Dendritic cell treated with granulocyte-macrophage colony-stimulating factor and Interleukin-4, amounts not matched to agents 40 ng/mL and 50 ng/mL, for 4 days (primary cell): Measurements from ENCODE around the gene DPP10.

ENCODE experiments used
- H3K27ac Mint-ChIP-seq: one replicate; pipeline ENCODE4 v1.8.0; 2022; ENCODE audit warnings: mild to moderate bottlenecking, mixed read lengths
- H3K27me3 Mint-ChIP-seq: one replicate; pipeline ENCODE4 v1.8.0; 2022; ENCODE audit warnings: mild to moderate bottlenecking, mixed read lengths
- H3K36me3 Mint-ChIP-seq: one replicate; pipeline ENCODE4 v1.8.0; 2022; ENCODE audit warnings: low read depth, mixed read lengths
- H3K4me1 Mint-ChIP-seq: one replicate; pipeline ENCODE4 v1.8.0; 2022; ENCODE audit warnings: low read depth, mixed read lengths
- H3K4me3 Mint-ChIP-seq: one replicate; pipeline ENCODE4 v1.8.0; 2022; ENCODE audit warnings: mild to moderate bottlenecking, moderate library complexity, mixed read lengths
- H3K9me3 Mint-ChIP-seq: one replicate; pipeline ENCODE4 v1.8.0; 2022; ENCODE audit warnings: mixed read lengths
- intact Hi-C: fragments of 100-400 bp; cut with micrococcal nuclease; formaldehyde crosslinking; loops from one replicate; pipeline ENCODE4 v1.15.0; 2022

DPP10 gene

DNA sequence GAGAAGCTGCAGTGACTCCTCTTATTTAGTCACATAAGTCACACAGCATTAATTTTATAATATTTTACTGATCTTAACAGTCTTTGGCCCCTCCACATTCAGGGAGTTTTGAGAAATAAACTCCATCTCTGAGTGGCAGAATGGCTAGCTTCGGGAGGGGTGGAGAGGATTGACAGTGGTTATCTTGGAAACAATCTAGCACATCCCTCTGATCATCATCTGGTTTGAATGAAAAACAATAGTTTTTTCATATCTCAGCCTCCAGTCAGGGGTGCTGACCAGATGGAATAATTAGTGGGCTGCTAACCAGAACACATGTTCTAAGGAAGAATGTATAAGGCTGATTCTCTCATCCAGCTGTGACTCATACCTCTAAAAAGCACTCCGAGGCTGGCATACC, 477.5 kb downstream of the DPP10 start:
- Mint-ChIP-seq H3K36me3 (no peaks in the 10 kb centered on the region), H3K9me3 (peaks cover 10% of the 10 kb centered on the region), H3K4me1 (no peaks in the 10 kb centered on the region), H3K27me3 (no peaks in the 10 kb centered on the region), H3K4me3 (no peak overlapping the region), H3K27ac (no peak overlapping the region)
- intact Hi-C loops = no loop called here

DNA sequence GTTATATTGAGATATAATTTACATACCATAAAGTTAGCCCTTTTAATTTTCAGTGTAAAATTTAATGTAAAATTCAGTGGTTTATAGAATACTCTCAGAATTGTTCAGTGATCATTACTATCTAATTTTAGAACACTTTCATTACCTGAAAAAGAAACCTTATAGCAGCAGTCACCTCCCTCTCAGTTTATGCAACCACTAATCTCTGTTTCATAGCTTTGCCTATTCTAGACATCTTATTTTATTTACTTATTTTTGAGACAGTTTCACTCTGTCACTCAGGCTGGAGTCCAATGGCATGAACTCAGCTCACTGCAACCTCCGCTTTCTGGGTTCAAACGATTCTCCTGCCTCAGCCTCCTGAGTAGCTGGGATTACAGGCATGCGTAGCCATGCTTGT, 479.6 kb downstream of the DPP10 start:
- H3K36me3 Mint-ChIP-seq = no peaks in the 10 kb centered on the region
- no peaks in the 10 kb centered on the region for H3K4me1 Mint-ChIP-seq
- no peak overlapping the region for H3K27ac Mint-ChIP-seq
- intact Hi-C loops = no loop called here
- H3K27me3 Mint-ChIP-seq = no peaks in the 10 kb centered on the region
- H3K4me3 Mint-ChIP-seq = no peak overlapping the region
- peaks cover 10% of the 10 kb centered on the region for H3K9me3 Mint-ChIP-seq

DNA sequence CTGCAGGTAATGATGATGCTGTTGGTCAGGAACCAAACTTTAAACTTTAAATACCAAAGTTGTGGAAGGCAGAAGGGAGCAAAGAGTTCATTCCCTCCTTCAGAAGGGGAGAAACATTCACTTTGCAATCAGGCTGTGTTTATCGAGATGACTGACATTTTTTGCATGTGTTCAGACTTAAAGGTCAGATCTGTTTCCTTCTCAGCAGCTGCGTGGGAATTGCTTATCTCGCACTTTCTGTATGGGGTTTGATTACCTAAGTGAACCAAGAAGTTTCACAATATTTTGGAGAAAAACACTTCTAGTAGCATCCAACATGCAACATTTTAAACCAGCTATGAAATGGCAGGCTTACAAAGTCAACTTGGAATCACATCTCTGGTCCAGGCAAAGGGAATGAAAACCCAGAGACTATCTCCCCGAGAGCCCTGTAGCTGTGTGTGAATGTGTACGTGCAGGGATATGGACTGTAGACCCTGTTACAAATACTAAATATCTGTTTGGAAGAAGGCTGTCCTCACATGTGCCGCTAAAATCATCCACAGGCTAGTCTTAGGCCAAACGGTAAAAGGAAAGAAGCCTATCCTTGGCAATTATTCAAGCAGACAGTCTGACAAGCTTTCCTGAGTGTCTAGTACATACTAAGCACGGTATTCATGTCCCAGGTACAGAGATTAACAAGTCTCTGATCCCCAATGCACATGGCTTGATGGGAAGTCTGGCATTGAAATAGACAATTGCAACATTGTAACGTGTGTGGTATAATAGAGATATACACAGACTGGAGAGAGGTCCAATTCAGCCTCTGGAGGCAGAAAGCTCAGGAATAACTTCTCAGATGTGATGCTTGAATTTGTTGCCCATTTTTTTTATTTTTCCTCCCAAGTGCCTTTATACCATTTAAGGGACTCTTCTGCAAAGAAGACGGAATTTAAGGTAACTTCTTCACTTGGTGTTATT, 483.1 kb downstream of the DPP10 start:
- no peaks in the 10 kb centered on the region for H3K27me3 Mint-ChIP-seq
- H3K36me3 Mint-ChIP-seq = no peaks in the 10 kb centered on the region
- no peaks in the 10 kb centered on the region for H3K4me1 Mint-ChIP-seq
- no peak overlapping the region for H3K27ac Mint-ChIP-seq
- intact Hi-C loops = no loop called here
- no peak overlapping the region for H3K4me3 Mint-ChIP-seq
- H3K9me3 Mint-ChIP-seq = peaks cover 43% of the 10 kb centered on the region

DNA sequence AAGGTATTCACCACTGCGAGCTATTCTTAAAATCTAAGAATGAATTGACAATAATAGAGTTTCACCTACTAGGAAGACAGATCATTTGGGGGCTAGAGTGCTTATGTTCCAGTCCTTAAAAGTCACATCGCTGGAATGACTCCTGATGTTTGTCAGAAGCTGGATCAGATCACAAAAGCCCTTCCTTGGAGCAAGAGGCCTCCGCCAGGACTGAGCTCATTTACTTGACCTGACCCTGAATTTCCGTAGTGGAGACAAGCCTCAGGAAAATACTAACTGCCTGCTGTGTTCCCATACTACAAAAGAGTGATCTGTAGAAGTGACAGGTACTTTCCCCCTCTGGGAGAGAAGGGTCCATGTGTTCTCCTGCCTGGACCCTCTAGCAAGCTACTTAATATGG, 483.9 kb downstream of the DPP10 start:
- Mint-ChIP-seq H3K4me3 (no peak overlapping the region), H3K36me3 (no peaks in the 10 kb centered on the region)
- intact Hi-C loops = no loop called here

DNA sequence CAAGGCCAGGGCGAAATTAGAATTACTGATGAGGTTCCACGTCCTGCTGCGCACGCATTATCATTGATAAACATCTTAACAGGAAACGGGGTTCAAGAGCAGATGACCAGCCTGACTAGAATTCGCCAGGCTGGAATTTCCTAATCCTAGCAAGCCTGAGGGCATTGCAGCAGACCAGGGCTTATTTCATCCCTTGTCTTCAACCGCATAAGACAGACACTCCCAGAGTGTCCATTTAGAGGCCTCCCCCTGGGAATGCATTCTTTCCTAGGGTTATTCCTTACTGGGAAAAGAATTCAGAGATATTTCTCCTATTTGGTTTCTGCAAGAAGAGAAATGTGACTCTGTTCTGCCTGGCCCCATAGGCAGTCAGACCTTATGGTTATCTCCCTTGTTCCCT, 486.8 kb downstream of the DPP10 start:
- peaks cover 49% of the 10 kb centered on the region for H3K9me3 Mint-ChIP-seq
- H3K27ac Mint-ChIP-seq = no peak overlapping the region
- no peaks in the 10 kb centered on the region for H3K36me3 Mint-ChIP-seq
- intact Hi-C loops = no loop called here
- no peaks in the 10 kb centered on the region for H3K4me1 Mint-ChIP-seq
- H3K4me3 Mint-ChIP-seq = no peak overlapping the region
- no peaks in the 10 kb centered on the region for H3K27me3 Mint-ChIP-seq

More for the DNA sequence above, 483.9 kb downstream of the DPP10 start:
- Mint-ChIP-seq H3K9me3 (peaks cover 51% of the 10 kb centered on the region), H3K4me1 (no peaks in the 10 kb centered on the region), H3K27ac (no peak overlapping the region), H3K27me3 (no peaks in the 10 kb centered on the region)

DNA sequence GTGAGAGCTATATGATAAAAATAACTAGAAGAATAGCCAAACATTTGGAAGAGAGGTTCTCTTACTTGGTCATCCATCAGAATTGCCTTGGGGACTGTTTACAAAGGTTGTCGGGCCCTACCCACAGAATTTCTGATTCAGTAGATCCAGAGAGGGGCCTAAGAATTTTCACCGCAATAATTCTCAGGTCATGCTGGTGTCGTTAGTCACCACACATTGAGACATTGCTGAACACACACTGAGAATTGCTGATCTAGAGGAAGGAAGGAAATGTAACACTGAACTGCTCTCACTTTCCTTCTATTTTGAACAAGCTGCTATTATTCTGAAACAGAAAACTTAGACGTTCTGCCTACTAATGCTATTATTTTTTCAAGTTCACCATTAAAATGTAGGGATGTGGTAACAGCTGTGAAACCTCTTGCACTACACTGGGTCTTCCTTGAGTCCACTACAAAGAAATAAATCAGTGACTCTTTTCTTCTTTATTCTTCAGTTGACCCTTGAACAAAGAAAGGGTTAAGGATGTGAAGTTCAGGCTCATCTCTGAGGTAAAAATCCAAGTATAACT, 491.3 kb downstream of the DPP10 start:
- no peaks in the 10 kb centered on the region for H3K27me3 Mint-ChIP-seq
- no peak overlapping the region for H3K27ac Mint-ChIP-seq
- H3K4me1 Mint-ChIP-seq = no peaks in the 10 kb centered on the region
- no peaks in the 10 kb centered on the region for H3K36me3 Mint-ChIP-seq
- H3K9me3 Mint-ChIP-seq = peaks cover 36% of the 10 kb centered on the region
- H3K4me3 Mint-ChIP-seq = no peak overlapping the region
- intact Hi-C loops = no loop called here

DNA sequence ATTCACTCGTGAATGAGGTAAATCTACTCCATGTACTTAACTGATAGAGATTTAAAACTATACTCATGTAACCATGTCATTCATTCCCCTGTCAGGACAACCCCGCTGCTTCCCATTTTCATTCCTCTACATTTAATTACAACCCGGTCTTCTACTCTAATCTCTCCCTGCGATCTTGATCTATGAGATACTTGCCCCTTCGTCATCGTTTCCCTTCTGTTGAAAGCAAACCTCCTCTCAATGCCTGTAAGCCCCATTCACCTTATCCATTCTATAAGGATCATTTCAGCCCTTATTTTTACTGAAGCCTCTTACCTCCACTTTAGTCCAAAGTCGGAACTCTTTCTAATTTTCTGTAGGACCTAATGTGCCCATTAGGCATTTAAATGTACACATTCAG, 492.6 kb downstream of the DPP10 start:
- H3K4me1 Mint-ChIP-seq = no peaks in the 10 kb centered on the region
- no peak overlapping the region for H3K4me3 Mint-ChIP-seq
- intact Hi-C loops = no loop called here
- no peaks in the 10 kb centered on the region for H3K27me3 Mint-ChIP-seq
- H3K36me3 Mint-ChIP-seq = no peaks in the 10 kb centered on the region
- H3K27ac Mint-ChIP-seq = no peak overlapping the region
- peaks cover 24% of the 10 kb centered on the region for H3K9me3 Mint-ChIP-seq

DNA sequence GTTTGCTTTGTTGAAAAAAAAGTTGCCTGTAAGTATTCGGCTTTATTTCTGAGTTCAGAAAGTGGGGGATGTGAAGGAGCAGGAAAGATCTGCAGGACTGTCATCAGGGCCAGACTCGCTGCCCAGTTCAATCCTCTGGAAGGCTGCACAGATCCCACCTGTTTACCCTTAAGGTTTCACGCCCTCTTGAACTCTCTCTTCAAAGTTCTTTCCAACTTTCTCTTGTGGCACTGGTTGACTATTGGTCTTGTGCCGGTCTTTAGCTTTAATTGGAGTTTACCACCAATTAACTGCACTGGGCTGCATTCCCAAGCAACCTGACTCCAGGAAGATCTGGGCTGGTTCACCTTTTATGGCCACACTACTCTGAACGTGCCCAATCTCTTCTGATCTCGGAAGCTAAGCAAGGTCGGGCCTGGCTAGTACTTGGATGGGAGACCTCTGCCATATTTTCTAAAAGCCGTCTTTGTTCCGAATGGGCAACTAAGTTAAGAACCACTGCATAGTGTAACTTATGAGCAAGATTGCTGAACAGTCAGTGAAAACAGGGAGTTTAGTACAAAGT, 495.0 kb downstream of the DPP10 start:
- peaks cover 10% of the 10 kb centered on the region for H3K9me3 Mint-ChIP-seq
- no peaks in the 10 kb centered on the region for H3K27me3 Mint-ChIP-seq
- no peaks in the 10 kb centered on the region for H3K36me3 Mint-ChIP-seq
- H3K4me1 Mint-ChIP-seq = no peaks in the 10 kb centered on the region
- H3K27ac Mint-ChIP-seq = no peak overlapping the region
- H3K4me3 Mint-ChIP-seq = no peak overlapping the region
- intact Hi-C loops = no loop called here

DNA sequence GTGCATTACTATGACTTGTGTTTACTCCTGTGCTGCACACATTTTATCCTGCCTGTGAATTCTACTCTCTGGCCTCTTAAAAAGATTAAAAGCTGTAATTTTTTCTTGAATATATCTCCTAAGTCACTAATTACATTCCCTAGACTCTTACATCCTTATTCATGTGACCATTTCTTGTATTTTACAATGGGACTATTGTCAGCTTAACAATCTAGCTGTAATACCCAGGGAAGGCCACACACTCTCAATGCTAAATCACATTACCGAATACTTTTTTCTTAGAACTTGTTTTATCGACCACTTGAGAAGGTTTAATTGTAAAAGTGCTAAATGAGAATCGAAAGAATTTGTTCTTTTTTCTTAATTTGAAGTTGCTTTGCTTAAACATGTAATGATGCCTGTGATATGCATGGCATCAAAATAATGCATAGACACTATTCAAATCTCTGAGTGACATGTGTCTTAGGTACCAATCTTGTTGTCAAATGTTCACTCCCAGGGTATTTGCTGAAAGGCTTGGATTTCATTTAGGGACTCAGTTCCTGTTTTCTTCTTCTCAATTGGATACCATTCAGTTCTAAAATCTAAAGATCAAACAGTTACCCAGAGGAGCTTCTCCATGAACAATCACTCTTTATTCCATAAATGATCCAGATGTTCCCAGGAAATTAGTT, 498.5 kb downstream of the DPP10 start:
- no peak overlapping the region for H3K27ac Mint-ChIP-seq
- H3K36me3 Mint-ChIP-seq = no peaks in the 10 kb centered on the region
- intact Hi-C loops = no loop called here
- peaks cover 10% of the 10 kb centered on the region for H3K9me3 Mint-ChIP-seq
- H3K4me1 Mint-ChIP-seq = no peaks in the 10 kb centered on the region
- H3K4me3 Mint-ChIP-seq = no peak overlapping the region
- no peaks in the 10 kb centered on the region for H3K27me3 Mint-ChIP-seq

DNA sequence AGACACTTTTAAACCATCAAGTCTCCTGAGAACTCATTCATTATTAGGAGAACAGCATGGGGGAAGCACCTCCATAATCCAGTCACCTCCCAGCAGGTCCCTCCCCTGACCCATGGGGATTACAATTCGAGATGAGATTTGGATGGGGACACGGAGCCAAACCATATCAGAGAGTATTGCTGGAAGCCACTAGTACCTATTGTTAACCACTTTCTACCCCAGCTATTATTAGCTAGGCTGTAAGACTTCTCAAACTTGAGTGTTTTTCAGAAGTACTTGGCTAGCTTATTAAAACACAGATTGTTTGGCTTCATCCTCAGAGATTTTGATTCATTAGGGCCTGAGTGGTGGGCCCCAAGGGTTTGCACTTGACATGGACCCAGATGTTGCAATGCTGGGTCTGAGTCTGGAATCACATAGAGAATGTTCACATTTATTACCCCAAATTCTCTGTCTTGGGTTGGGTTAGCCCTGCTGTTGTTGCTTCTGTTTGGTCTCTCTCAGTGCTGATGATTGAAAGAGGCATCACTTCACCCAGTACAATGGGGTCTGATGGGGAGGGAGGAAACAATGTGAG, 506.9 kb downstream of the DPP10 start:
- H3K27ac Mint-ChIP-seq = no peak overlapping the region
- H3K9me3 Mint-ChIP-seq = no peaks in the 10 kb centered on the region
- H3K4me1 Mint-ChIP-seq = no peaks in the 10 kb centered on the region
- intact Hi-C loops = no loop called here
- no peaks in the 10 kb centered on the region for H3K36me3 Mint-ChIP-seq
- no peak overlapping the region for H3K4me3 Mint-ChIP-seq
- H3K27me3 Mint-ChIP-seq = no peaks in the 10 kb centered on the region

DNA sequence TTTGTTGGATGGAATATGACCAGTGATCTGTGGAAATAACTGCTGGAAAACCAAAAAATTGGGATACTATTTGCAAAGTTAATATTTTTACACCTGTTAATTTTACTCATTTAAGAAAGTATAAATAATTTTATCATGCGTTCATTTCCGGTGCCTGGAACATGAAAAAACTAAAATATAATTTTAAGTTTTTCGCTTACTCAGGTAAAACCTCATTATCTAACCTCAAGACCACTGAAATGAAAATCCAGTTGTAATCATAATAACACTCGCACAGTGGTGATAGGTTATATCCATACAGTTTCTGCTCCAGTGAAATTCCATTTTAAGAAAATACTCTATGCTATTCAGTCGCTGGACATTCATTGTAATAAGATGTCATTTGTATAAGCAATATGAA, 517.9 kb downstream of the DPP10 start:
- H3K9me3 Mint-ChIP-seq = peaks cover 15% of the 10 kb centered on the region
- no peak overlapping the region for H3K27ac Mint-ChIP-seq
- H3K4me1 Mint-ChIP-seq = no peaks in the 10 kb centered on the region
- no peak overlapping the region for H3K4me3 Mint-ChIP-seq
- no peaks in the 10 kb centered on the region for H3K36me3 Mint-ChIP-seq
- intact Hi-C loops = no loop called here
- no peaks in the 10 kb centered on the region for H3K27me3 Mint-ChIP-seq

DNA sequence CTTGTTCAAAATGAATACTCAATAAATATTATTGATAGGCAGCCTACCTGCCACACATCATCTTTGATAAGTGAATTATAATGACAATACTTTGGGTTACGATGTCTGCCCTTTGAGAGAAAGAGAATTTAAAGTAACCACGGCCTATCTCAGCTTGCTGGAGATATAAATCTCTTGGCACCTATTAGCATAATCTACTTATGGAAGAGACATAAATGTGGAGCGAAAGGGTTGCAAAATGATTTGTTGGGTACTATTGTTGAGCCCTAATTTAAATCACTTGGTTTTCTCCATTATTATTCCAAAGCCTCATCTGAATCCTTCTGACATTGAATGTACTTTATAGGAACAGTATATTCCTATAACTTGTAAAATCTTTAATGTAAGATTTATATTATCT, 520.1 kb downstream of the DPP10 start:
- intact Hi-C loops = no loop called here
- H3K4me1 Mint-ChIP-seq = no peaks in the 10 kb centered on the region
- no peaks in the 10 kb centered on the region for H3K27me3 Mint-ChIP-seq
- H3K9me3 Mint-ChIP-seq = peaks cover 18% of the 10 kb centered on the region
- no peak overlapping the region for H3K4me3 Mint-ChIP-seq
- H3K36me3 Mint-ChIP-seq = no peaks in the 10 kb centered on the region
- H3K27ac Mint-ChIP-seq = no peak overlapping the region

DNA sequence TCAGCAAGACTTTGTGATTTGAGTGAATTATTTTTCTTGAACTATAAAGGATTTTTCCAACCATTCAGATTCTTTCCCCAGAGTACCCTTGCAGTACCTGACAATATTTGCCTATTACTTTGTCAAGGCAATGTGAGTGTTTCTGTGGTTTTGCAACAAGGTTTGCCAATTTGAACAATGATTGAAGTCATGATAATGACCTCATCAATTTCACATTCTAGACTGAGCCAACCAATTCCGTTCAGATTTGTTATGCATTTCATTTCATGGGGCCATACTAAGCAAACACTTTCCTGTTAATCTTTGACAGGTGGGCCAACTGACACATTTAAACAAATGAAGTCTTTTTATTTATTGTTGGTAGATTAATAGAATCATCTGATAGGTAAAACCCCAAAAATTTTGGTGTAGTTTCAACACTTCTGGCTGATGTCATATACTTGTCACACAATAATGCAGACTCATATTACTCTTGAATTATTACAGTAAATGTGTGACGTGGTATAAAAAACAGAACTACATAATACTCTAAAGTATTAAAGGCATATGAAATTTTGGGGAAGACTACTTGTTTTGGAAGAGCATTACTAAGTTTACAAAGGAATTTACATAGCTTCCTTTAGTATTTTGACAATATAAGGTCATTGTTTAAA, 526.4 kb downstream of the DPP10 start:
- Mint-ChIP-seq H3K4me3 (no peak overlapping the region), H3K9me3 (peaks cover 18% of the 10 kb centered on the region), H3K27ac (no peak overlapping the region), H3K36me3 (no peaks in the 10 kb centered on the region), H3K27me3 (no peaks in the 10 kb centered on the region), H3K4me1 (no peaks in the 10 kb centered on the region)
- intact Hi-C loops = no loop called here
